Bronchial epithelial cell (primary cell): ENCODE results near the gene SEPTIN8. TPM values are rescaled to one million over a fixed set of nuclear protein-coding genes. Genes with fewer than 3 reads are reported as not detected.

Experiments used
- DNase-seq: peaks from one replicate; pipeline ENCODE4 v3.0.0-alpha.2; 2010; ENCODE audit warnings: low read depth
- FAIRE-seq: peaks from 2 replicates; lab custom pipeline; 2011; peaks lifted over from hg19 to GRCh38; lab: Jason Lieb, UNC
- H3K27me3 ChIP-seq: 2 replicates; pipeline ENCODE4 v1.5.1; 2011; ENCODE audit warnings: low read length; ENCODE audit not compliant: control insufficient read depth, insufficient read depth
- H3K36me3 ChIP-seq: 2 replicates; pipeline ENCODE4 v1.5.1; 2011; ENCODE audit warnings: low read length; ENCODE audit not compliant: control insufficient read depth, insufficient read depth
- H3K4me3 ChIP-seq: 2 replicates; pipeline ENCODE4 v1.5.1; 2011; ENCODE audit warnings: mild to moderate bottlenecking, low read depth, low read length, control low read depth
- CTCF ChIP-seq: IDR thresholded peaks from 2 replicates; pipeline ENCODE4 v1.5.1; 2011; ENCODE audit warnings: mild to moderate bottlenecking, moderate library complexity, low read length, control low read depth, inconsistent platforms; ENCODE audit not compliant: insufficient read depth, severe bottlenecking
- total RNA-seq: library from RNA; depleted of rRNA; stranded (reverse); fragments of >200 nt; gene quantifications from 2 replicates; pipeline ENCODE4 v1.2.1, GENCODE V29; 2014

Gene SEPTIN8
- total RNA-seq, 1 donor from 2014 or later, result 22.6 TPM

- H3K36me3 ChIP-seq, result no peaks in the 10 kb centered on the region
- no peak overlapping the region for H3K4me3 ChIP-seq
- FAIRE-seq (peak; percentile 18), DNase-seq (no peak)
- no peak for TF ChIP-seq CTCF
- no peaks in the 10 kb centered on the region for H3K27me3 ChIP-seq
Observed at GRCh38 chr5:132750471-132751230, 26.4 kb downstream of the SEPTIN8 start.

GRCh38 chr5:132749506-132749905, 27.5 kb downstream of the SEPTIN8 start:
- Histone ChIP-seq H3K4me3 (no peak overlapping the region), H3K36me3 (no peaks in the 10 kb centered on the region), H3K27me3 (no peaks in the 10 kb centered on the region)
- TF ChIP-seq CTCF, result no peak
- DNase-seq (no peak), FAIRE-seq (no peak)

- H3K4me3 ChIP-seq, result no peak overlapping the region
- no peak for TF ChIP-seq CTCF
- FAIRE-seq, result no peak
- no peaks in the 10 kb centered on the region for H3K27me3 ChIP-seq
- no peaks in the 10 kb centered on the region for H3K36me3 ChIP-seq
- peak; percentile 72 for DNase-seq
Observed at GRCh38 chr5:132748522-132749000, 28.5 kb downstream of the SEPTIN8 start.

GRCh38 chr5:132747616-132748440, 29.2 kb downstream of the SEPTIN8 start:
- no peak for FAIRE-seq
- H3K36me3 ChIP-seq, result no peaks in the 10 kb centered on the region
- H3K4me3 ChIP-seq, result peak overlapping the region; percentile 46
- no peak for TF ChIP-seq CTCF
- no peaks in the 10 kb centered on the region for H3K27me3 ChIP-seq
- DNase-seq, result no peak

GRCh38 chr5:132746954-132747615, 30.0 kb downstream of the SEPTIN8 start, which contains the start of gene CCNI2:
Gene CCNI2 (plus strand): TSS chr5:132747426. CDS start chr5:132747496, 70 bp downstream.
- peak; percentile 56 for TF ChIP-seq CTCF
- peak; percentile 53 for DNase-seq
- FAIRE-seq, result no peak
- no peaks in the 10 kb centered on the region for H3K36me3 ChIP-seq
- H3K4me3 ChIP-seq, result peak within 1 kb of the TSS; percentile 46
- H3K27me3 ChIP-seq, result no peaks in the 10 kb centered on the region
